Adrenal gland (tissue), 5 donors: Measurements from ENCODE around the gene CCDC201.
"Not testable (repeated sequence)": the region's sequence is repeated elsewhere in the genome, so short reads cannot be mapped to it uniquely, and the experiment has no call there.

Source experiments
- CTCF ChIP-seq, 6 experiments: fragments of 450-650 bp in 4 of 6; fragments of 200-600 bp in 2 of 6; sonication (generic) in 1 of 6; IDR thresholded peaks; 1 replicate in 5 of 6; 2 replicates in 1 of 6; pipeline versions ENCODE4 v1.5.1 to v1.8.0; 2016 to 2021; ENCODE audit warnings: antibody characterized with exemption in 6 of 6, mild to moderate bottlenecking in 2 of 6, moderate library complexity in 1 of 6
- POLR2A ChIP-seq, 2 donors: fragments of 450-650 bp; IDR thresholded peaks; one replicate each; pipeline ENCODE4 v1.6.1; 2017; ENCODE audit warnings: antibody characterized with exemption in 2 of 2, mild to moderate bottlenecking in 2 of 2, moderate library complexity in 1 of 2
- donor health status: DM: no; HTN: no; CAD: no.

- TF ChIP-seq POLR2A, CTCF (IDR thresholded peaks at IDR 0.05): not testable (repeated sequence)
Observed at GRCh38 chr7:45846536-45846935, 26.3 kb downstream of the CCDC201 start.
